ENCODE results near the gene WDFY3.

The WDFY3 gene

DNA sequence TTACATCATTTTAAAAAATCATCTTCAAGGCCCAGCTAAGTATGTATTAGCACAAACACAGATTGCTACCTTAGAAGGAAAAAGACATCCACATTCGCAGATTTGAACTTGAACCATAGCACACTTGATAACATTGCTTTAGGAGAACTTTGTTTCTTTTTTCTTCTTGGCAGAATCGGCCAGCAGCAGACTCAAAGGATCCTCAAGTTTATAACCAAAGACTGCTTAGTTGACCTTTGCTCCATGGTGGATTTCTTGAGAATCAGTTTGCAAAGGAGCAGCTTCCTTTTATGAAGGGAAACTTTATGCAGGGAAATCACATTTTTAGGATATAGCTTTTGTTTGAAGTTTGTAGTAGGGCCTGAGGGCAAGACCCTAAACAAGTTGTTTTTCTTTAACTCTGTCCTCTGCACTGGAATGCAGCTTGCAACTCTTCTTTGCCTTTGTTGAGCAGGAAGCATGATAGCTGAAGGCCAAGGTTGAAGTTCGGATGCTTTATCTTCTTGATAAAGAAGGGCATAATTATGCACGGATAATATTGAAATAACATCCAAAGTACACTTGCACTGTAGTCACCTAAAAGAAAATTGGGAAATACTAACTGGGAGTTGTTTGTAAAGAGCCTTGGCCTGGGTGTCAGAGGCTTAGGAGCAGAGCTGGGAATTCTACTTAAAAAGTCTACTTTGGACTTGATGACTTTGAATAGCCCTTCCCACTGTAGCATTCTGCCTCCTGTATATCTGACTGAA is 305.1 kb downstream of the WDFY3 start:
- Histone ChIP-seq H3K79me2 (ENCODE audit: low read length) (no peaks in the 10 kb centered on the region), H3K27ac (ENCODE audit: low read length) (no peak overlapping the region), H3K27me3 (ENCODE audit: low read depth, low read length) (no peaks in the 10 kb centered on the region), H3K9ac (ENCODE audit: low read length) (no peak overlapping the region), H4K20me1 (ENCODE audit: insufficient read depth, low read length) (no peaks in the 10 kb centered on the region), H3K4me2 (ENCODE audit: low read length) (no peak overlapping the region), H3K36me3 (replicated peaks; ENCODE audit: low read depth, low read length) (no peaks in the 10 kb centered on the region), H3K9me3 (ENCODE audit: insufficient read depth, low read length) (no peaks in the 10 kb centered on the region), H3K4me1 (ENCODE audit: low read length) (no peaks in the 10 kb centered on the region), H2AFZ (ENCODE audit: low read depth, low read length) (no peak overlapping the region), H3K4me3 (ENCODE audit: low read length) (no peak overlapping the region)
- TF ChIP-seq, protein P1, sequence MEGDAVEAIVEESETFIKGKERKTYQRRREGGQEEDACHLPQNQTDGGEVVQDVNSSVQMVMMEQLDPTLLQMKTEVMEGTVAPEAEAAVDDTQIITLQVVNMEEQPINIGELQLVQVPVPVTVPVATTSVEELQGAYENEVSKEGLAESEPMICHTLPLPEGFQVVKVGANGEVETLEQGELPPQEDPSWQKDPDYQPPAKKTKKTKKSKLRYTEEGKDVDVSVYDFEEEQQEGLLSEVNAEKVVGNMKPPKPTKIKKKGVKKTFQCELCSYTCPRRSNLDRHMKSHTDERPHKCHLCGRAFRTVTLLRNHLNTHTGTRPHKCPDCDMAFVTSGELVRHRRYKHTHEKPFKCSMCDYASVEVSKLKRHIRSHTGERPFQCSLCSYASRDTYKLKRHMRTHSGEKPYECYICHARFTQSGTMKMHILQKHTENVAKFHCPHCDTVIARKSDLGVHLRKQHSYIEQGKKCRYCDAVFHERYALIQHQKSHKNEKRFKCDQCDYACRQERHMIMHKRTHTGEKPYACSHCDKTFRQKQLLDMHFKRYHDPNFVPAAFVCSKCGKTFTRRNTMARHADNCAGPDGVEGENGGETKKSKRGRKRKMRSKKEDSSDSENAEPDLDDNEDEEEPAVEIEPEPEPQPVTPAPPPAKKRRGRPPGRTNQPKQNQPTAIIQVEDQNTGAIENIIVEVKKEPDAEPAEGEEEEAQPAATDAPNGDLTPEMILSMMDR (IDR thresholded peaks at IDR 0.05; ENCODE audit: low read depth, low read length): no peak
- no peak for TF ChIP-seq EZH2phosphoT487 (IDR thresholded peaks at IDR 0.05; ENCODE audit: low read depth)

DNA sequence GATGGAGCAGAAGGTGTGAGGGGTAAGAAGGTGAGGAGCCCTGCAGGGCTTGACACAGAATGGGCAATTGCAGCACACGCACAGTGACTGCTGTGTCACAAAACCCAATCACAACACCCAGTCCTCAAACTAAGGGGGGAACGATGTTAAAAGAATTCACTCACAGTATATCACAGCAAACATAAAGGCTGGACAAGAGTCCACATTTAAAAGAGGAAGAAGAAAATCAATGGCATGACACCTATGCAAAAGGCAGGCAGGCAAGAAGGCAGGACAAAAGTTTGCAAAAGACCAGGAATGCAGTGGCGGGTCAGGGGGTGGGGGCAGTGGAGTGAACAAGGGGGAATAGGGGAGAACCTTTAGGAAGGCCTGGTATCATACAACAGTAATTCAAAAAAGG is 305.9 kb downstream of the WDFY3 start:
- no peaks in the 10 kb centered on the region for H3K27me3 ChIP-seq (ENCODE audit: low read depth, low read length)
- H2AFZ ChIP-seq (ENCODE audit: low read depth, low read length): no peak overlapping the region
- H3K4me2 ChIP-seq (ENCODE audit: low read length): no peak overlapping the region
- no peak overlapping the region for H3K27ac ChIP-seq (ENCODE audit: low read length)
- H3K79me2 ChIP-seq (ENCODE audit: low read length): no peaks in the 10 kb centered on the region
- no peaks in the 10 kb centered on the region for H3K4me1 ChIP-seq (ENCODE audit: low read length)
- H3K9me3 ChIP-seq (ENCODE audit: insufficient read depth, low read length): no peaks in the 10 kb centered on the region
- no peaks in the 10 kb centered on the region for H3K36me3 ChIP-seq (replicated peaks; ENCODE audit: low read depth, low read length)
- no peaks in the 10 kb centered on the region for H4K20me1 ChIP-seq (ENCODE audit: insufficient read depth, low read length)
- H3K4me3 ChIP-seq (ENCODE audit: low read length): no peak overlapping the region
- no peak overlapping the region for H3K9ac ChIP-seq (ENCODE audit: low read length)
- TF ChIP-seq, protein P1 (IDR thresholded peaks at IDR 0.05; ENCODE audit: low read depth, low read length): no peak
- no peak for TF ChIP-seq EZH2phosphoT487 (IDR thresholded peaks at IDR 0.05; ENCODE audit: low read depth)

DNA sequence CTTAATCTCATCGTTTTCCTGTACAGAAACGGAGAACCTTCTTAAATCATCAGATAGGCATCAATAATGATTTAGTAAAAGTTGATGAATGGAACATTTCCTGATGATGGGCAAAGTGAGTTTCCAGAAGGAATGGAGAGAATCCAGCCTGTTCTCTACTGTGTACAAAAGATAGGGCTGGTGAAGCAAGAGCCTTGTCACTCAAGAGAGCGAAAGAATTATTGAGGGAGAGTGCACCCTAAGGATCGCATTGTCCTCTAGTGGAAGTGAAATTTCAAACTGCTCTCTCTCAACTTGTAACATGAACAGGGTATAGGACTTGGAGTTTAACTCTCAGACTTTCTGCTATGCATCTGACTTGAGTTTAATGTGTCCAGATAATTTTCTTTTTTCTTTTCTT is 314.0 kb downstream of the WDFY3 start:
- Histone ChIP-seq H3K4me2 (ENCODE audit: low read length) (no peak overlapping the region), H2AFZ (ENCODE audit: low read depth, low read length) (no peak overlapping the region), H3K4me1 (ENCODE audit: low read length) (no peaks in the 10 kb centered on the region), H3K9ac (ENCODE audit: low read length) (no peak overlapping the region), H3K79me2 (ENCODE audit: low read length) (no peaks in the 10 kb centered on the region), H4K20me1 (ENCODE audit: insufficient read depth, low read length) (no peaks in the 10 kb centered on the region), H3K36me3 (replicated peaks; ENCODE audit: low read depth, low read length) (no peaks in the 10 kb centered on the region), H3K27ac (ENCODE audit: low read length) (no peak overlapping the region), H3K9me3 (ENCODE audit: insufficient read depth, low read length) (no peaks in the 10 kb centered on the region), H3K27me3 (ENCODE audit: low read depth, low read length) (no peaks in the 10 kb centered on the region), H3K4me3 (ENCODE audit: low read length) (no peak overlapping the region)
- TF ChIP-seq, protein P1 (IDR thresholded peaks at IDR 0.05; ENCODE audit: low read depth, low read length): no peak
- no peak for TF ChIP-seq EZH2phosphoT487 (IDR thresholded peaks at IDR 0.05; ENCODE audit: low read depth)

DNA sequence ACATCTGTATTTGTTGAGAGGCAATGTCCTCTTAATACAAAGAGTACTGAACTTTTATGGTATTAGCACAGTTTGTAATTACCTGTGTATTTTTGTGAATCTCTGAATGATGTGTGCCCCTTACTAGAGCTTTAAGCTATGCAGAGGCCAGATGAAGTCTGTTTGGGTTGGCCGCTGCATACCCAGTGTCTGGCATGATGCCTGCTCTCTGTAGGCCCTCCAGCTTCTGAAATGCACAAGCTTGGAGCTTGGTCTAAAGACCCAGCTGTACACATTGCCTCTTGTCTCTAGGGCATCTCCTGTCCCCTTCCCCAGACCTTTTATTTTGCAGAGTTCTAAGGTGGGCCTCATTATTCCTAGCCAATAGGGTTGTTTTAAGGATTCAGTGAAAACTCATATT is 315.0 kb downstream of the WDFY3 start:
- H3K4me2 ChIP-seq (ENCODE audit: low read length): no peak overlapping the region
- H4K20me1 ChIP-seq (ENCODE audit: insufficient read depth, low read length): no peaks in the 10 kb centered on the region
- H3K36me3 ChIP-seq (replicated peaks; ENCODE audit: low read depth, low read length): no peaks in the 10 kb centered on the region
- no peak overlapping the region for H3K9ac ChIP-seq (ENCODE audit: low read length)
- H3K4me1 ChIP-seq (ENCODE audit: low read length): no peaks in the 10 kb centered on the region
- H3K9me3 ChIP-seq (ENCODE audit: insufficient read depth, low read length): no peaks in the 10 kb centered on the region
- no peak overlapping the region for H2AFZ ChIP-seq (ENCODE audit: low read depth, low read length)
- no peak overlapping the region for H3K4me3 ChIP-seq (ENCODE audit: low read length)
- no peaks in the 10 kb centered on the region for H3K79me2 ChIP-seq (ENCODE audit: low read length)
- no peak overlapping the region for H3K27ac ChIP-seq (ENCODE audit: low read length)
- H3K27me3 ChIP-seq (ENCODE audit: low read depth, low read length): no peaks in the 10 kb centered on the region
- TF ChIP-seq, protein P1 (IDR thresholded peaks at IDR 0.05; ENCODE audit: low read depth, low read length): no peak
- TF ChIP-seq EZH2phosphoT487 (IDR thresholded peaks at IDR 0.05; ENCODE audit: low read depth): no peak

Measured in OCI-LY3 (cell line).